Sigmoid colon (tissue), 4 donors: ENCODE data around the gene SGTB.

Source experiments
- EP300 ChIP-seq, 4 donors: sonication (generic); formaldehyde crosslinking; IDR thresholded peaks; one replicate each; pipeline ENCODE4 v1.6.1; 2017; ENCODE audit warnings: antibody characterized with exemption in 4 of 4
- POLR2A ChIP-seq, 2 donors: fragments of 450-650 bp; IDR thresholded peaks; one replicate each; pipeline ENCODE4 v1.6.1; 2016; ENCODE audit warnings: antibody characterized with exemption in 2 of 2, mild to moderate bottlenecking in 2 of 2, moderate library complexity in 2 of 2
- POLR2AphosphoS5 ChIP-seq, 4 donors: sonication (generic); formaldehyde crosslinking; IDR thresholded peaks; one replicate each; pipeline ENCODE4 v1.6.1; 2017; ENCODE audit warnings: antibody characterized with exemption in 4 of 4
- TF ChIP-seq, protein P1 (sequence below), 4 experiments: fragments of 450-650 bp in 3 of 4; fragments of 200-600 bp in 1 of 4; IDR thresholded peaks; one replicate each; pipeline ENCODE4 v1.5.1; 2016 to 2019; ENCODE audit warnings: antibody characterized with exemption in 4 of 4, mild to moderate bottlenecking in 3 of 4, moderate library complexity in 2 of 4

DNA sequence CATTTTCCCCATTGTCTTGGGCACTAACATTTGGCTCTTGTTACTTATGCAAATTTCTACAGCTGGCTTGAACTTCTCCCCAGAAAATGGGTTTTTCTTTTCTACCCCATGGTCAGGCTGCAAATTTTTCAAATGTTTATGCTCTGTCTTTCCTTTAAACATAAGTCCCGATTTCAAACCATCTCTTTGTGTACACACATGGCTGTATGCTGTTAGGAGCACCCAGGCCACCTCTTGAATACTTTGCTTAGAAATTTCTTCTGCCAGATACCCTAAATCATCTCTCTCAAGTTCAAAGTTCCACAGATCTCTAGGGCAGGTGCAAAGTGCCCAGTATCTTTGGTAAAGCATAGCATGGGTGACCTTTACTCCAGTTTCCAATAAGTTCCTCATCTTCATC is 45.7 kb upstream of the SGTB start:
- TF ChIP-seq, protein P1, sequence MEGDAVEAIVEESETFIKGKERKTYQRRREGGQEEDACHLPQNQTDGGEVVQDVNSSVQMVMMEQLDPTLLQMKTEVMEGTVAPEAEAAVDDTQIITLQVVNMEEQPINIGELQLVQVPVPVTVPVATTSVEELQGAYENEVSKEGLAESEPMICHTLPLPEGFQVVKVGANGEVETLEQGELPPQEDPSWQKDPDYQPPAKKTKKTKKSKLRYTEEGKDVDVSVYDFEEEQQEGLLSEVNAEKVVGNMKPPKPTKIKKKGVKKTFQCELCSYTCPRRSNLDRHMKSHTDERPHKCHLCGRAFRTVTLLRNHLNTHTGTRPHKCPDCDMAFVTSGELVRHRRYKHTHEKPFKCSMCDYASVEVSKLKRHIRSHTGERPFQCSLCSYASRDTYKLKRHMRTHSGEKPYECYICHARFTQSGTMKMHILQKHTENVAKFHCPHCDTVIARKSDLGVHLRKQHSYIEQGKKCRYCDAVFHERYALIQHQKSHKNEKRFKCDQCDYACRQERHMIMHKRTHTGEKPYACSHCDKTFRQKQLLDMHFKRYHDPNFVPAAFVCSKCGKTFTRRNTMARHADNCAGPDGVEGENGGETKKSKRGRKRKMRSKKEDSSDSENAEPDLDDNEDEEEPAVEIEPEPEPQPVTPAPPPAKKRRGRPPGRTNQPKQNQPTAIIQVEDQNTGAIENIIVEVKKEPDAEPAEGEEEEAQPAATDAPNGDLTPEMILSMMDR (IDR thresholded peaks at IDR 0.05): no peak
- TF ChIP-seq POLR2A (IDR thresholded peaks at IDR 0.05): no peak
- TF ChIP-seq POLR2AphosphoS5 (IDR thresholded peaks at IDR 0.05): no peak
- no peak for TF ChIP-seq EP300 (IDR thresholded peaks at IDR 0.05)
